PC-3 (cell line): ENCODE data around the gene ZFP36. TPM values are rescaled to one million over a fixed set of nuclear protein-coding genes. Genes with fewer than 3 reads are reported as not detected.

Source experiments
- ATAC-seq: fragments of 200-7000 bp; cut with Tn5 transposase; 2 replicates; pipeline ENCODE4 v1.9.1; 2020; ENCODE audit warnings: mild to moderate bottlenecking, moderate library complexity
- BruUV-seq: library from RNA; stranded (reverse); fragments of 400-500 nt; replicated peaks from 2 replicates; lab custom pipeline; 2021; lab: Mats Ljungman, UMichigan
- CTCF ChIA-PET: fragments of 300-600 bp; sonication (Branson Sonifier 250); formaldehyde crosslinking; loops from one replicate; lab custom pipeline; 2022; ENCODE audit warnings: antibody characterized with exemption; lab: Charles Lee
- POLR2A ChIA-PET: fragments of 300-600 bp; sonication (Branson Sonifier 250); formaldehyde crosslinking; loops from one replicate; lab custom pipeline; 2022; ENCODE audit warnings: antibody characterized with exemption; ENCODE audit not compliant: unreplicated experiment; lab: Charles Lee
- DNase-seq: peaks from one replicate; pipeline ENCODE4 v3.0.0-alpha.2; 2015
- H2AFZ ChIP-seq: fragments of 300-600 bp; sonication (generic); 2 replicates; pipeline ENCODE4 v1.6.0; 2016; ENCODE audit warnings: antibody characterized with exemption, low read length
- H3F3A ChIP-seq: fragments of 300-600 bp; sonication (generic); one replicate; pipeline ENCODE4 v1.6.0; 2017; ENCODE audit warnings: antibody characterized with exemption, low read length, control low read depth, mild to moderate bottlenecking; ENCODE audit not compliant: unreplicated experiment
- H3K27ac ChIP-seq: fragments of 300-600 bp; sonication (generic); 2 replicates; pipeline ENCODE4 v1.5.1; 2016; ENCODE audit warnings: mild to moderate bottlenecking, low read length
- H3K27me3 ChIP-seq: fragments of 300-600 bp; sonication (generic); 2 replicates; pipeline ENCODE4 v1.6.1; 2016; ENCODE audit warnings: low read length, mixed read lengths
- H3K36me3 ChIP-seq: fragments of 300-600 bp; sonication (generic); 2 replicates; pipeline ENCODE4 v1.6.1; 2016; ENCODE audit warnings: low read depth, mixed run types, low read length, mixed read lengths
- H3K4me1 ChIP-seq: fragments of 300-600 bp; sonication (generic); 2 replicates; pipeline ENCODE4 v1.5.1; 2016; ENCODE audit warnings: low read length; ENCODE audit not compliant: insufficient read depth
- H3K4me2 ChIP-seq: fragments of 300-600 bp; sonication (generic); 2 replicates; pipeline ENCODE4 v1.6.0; 2016; ENCODE audit warnings: low read length
- H3K4me3 ChIP-seq: fragments of 300-600 bp; sonication (generic); 2 replicates; pipeline ENCODE4 v1.5.1; 2016; ENCODE audit warnings: mild to moderate bottlenecking, low read length, mixed read lengths
- H3K79me2 ChIP-seq: fragments of 300-600 bp; sonication (generic); 2 replicates; pipeline ENCODE4 v1.6.1; 2017; ENCODE audit warnings: low read length, mixed read lengths
- H3K9ac ChIP-seq: fragments of 300-600 bp; sonication (generic); 2 replicates; pipeline ENCODE4 v1.6.0; 2016; ENCODE audit warnings: mild to moderate bottlenecking, low read length
- H3K9me2 ChIP-seq: fragments of 300-600 bp; sonication (generic); replicated peaks from 2 replicates; pipeline ENCODE4 v1.6.1; 2016; ENCODE audit warnings: mixed run types, low read length, mixed read lengths
- H3K9me3 ChIP-seq: fragments of 300-600 bp; sonication (generic); 2 replicates; pipeline ENCODE4 v1.6.1; 2016; ENCODE audit warnings: low read length, mixed read lengths
- H4K20me1 ChIP-seq: fragments of 300-600 bp; sonication (generic); 2 replicates; pipeline ENCODE4 v1.6.1; 2016; ENCODE audit warnings: low read length, mixed read lengths
- EZH2 ChIP-seq: fragments of 300-600 bp; sonication (generic); IDR thresholded peaks from one replicate; pipeline ENCODE4 v1.6.1; 2017; ENCODE audit warnings: antibody characterized with exemption, mild to moderate bottlenecking, low read length; ENCODE audit not compliant: unreplicated experiment
- EZH2phosphoT487 ChIP-seq: fragments of 300-600 bp; sonication (generic); IDR thresholded peaks from 2 replicates; pipeline ENCODE4 v1.6.1; 2018; ENCODE audit warnings: mild to moderate bottlenecking, antibody characterized with exemption, low read length, borderline replicate concordance
- intact Hi-C: fragments of 100-400 bp; cut with micrococcal nuclease; formaldehyde crosslinking; loops from 2 replicates; pipeline ENCODE4 v1.9.0; 2023
- total RNA-seq: library from RNA; depleted of rRNA; stranded (reverse); fragments of >200 nt; gene quantifications from 2 replicates; pipeline ENCODE4 v1.2.3, GENCODE V29; 2014
- TF ChIP-seq, protein P1 (sequence below): fragments of 300-600 bp; sonication (generic); conservative IDR thresholded peaks from 2 replicates; pipeline ENCODE4 v1.5.1; 2017; ENCODE audit warnings: antibody characterized with exemption, low read depth, mild to moderate bottlenecking, low read length

Gene ZFP36
- total RNA-seq, 1 experiment from 2014 or later, result 32.7 TPM

DNA sequence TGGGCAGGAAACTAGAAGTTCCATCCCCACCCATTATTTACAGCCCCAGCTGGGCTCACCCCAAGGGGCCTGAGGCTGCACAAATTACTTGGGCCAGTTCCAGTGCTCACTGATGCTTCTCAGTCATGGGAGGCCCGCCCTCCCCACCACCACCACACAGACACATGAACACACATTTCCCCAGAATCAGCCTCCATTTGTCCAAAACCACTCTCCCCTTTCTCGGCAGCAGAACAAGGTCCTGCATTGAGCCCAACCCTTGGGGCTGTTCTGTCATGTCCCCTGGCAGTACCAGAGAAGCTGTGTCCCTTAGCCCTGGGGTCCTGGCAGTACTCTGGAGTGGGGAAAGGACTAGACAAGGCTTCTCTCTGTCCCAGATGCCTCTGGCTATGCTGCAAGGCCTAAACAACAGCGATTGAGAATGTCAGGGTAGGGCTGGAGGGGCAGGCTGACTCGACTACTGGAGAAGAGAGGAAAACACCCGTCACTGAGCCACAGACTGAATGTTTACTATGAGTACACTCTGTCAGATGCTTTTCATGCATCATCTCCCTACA, 42.7 kb upstream of the ZFP36 start:
- Histone ChIP-seq H2AFZ (no peak overlapping the region), H3K4me3 (no peak overlapping the region), H3K79me2 (no peaks in the 10 kb centered on the region), H3K4me1 (0 out of 2 replicates have a peak, but pooled peaks cover 5% of the 10 kb centered on the region), H3K4me2 (no peak overlapping the region), H3K9me3 (no peaks in the 10 kb centered on the region), H4K20me1 (no peaks in the 10 kb centered on the region), H3K36me3 (no peaks in the 10 kb centered on the region; the same call in 1 of the 2 replicates), H3K9ac (no peak overlapping the region), H3K27ac (no peak overlapping the region), H3K27me3 (no peaks in the 10 kb centered on the region), H3K9me2 (no peaks in the 10 kb centered on the region), H3F3A (no peaks in the 10 kb centered on the region)
- no TSS peak for BruUV-seq
- DNase-seq, result no peak
- ChIA-PET POLR2A (no interaction called here), CTCF (no interaction called here)
- intact Hi-C loops, result no loop called here
- ATAC-seq, result no peak
- TF ChIP-seq EZH2, result no peak
- no peak for TF ChIP-seq EZH2phosphoT487
- TF ChIP-seq, protein P1, sequence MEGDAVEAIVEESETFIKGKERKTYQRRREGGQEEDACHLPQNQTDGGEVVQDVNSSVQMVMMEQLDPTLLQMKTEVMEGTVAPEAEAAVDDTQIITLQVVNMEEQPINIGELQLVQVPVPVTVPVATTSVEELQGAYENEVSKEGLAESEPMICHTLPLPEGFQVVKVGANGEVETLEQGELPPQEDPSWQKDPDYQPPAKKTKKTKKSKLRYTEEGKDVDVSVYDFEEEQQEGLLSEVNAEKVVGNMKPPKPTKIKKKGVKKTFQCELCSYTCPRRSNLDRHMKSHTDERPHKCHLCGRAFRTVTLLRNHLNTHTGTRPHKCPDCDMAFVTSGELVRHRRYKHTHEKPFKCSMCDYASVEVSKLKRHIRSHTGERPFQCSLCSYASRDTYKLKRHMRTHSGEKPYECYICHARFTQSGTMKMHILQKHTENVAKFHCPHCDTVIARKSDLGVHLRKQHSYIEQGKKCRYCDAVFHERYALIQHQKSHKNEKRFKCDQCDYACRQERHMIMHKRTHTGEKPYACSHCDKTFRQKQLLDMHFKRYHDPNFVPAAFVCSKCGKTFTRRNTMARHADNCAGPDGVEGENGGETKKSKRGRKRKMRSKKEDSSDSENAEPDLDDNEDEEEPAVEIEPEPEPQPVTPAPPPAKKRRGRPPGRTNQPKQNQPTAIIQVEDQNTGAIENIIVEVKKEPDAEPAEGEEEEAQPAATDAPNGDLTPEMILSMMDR, result no peak

DNA sequence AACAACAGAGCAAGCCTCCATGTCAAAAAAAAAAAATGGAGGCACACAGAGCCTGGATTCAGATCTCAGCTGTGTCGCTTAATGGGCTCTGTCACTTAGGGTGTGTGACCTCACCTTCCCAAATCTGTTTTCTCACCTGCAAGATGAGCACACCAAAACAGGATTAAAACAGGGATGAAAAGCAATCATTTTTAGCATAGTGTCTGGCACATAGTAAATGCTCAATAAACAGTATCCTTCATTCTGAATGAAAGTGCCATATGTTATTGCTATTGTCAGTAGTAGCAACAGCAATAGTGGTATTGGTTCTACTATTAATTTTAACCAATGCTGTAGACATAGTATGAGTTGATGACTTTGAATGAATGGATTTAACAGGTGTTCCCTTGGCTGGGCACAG, 41.1 kb upstream of the ZFP36 start:
- POLR2A ChIA-PET, result no interaction called here

DNA sequence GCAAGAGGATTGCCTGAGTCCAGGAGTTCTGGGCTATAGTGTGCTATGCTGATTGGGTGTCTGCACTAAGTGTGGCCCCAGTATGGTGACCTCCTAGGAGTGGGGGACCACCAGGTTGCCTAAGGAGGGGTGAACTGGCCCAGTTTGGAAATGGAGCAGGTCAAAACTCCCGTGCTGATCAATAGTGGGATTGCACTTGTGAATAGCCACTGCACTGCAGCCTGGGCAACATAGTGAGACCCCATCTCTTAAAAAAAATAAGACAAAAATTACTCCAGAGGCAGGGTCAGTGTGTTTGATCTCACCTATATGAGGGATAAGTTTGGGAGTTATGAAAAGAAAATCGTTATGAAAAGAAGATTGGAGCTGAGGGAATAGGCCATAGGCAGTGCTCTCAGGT, 37.4 kb upstream of the ZFP36 start:
- TF ChIP-seq, protein P1, result no peak
- TF ChIP-seq EZH2phosphoT487, result no peak
- TF ChIP-seq EZH2, result no peak
- Histone ChIP-seq H3K36me3 (no peaks in the 10 kb centered on the region; the same call in 1 of the 2 replicates), H3K9me3 (no peaks in the 10 kb centered on the region), H3K9ac (no peak overlapping the region), H2AFZ (no peak overlapping the region), H4K20me1 (no peaks in the 10 kb centered on the region), H3K9me2 (no peaks in the 10 kb centered on the region), H3F3A (no peaks in the 10 kb centered on the region), H3K27me3 (no peaks in the 10 kb centered on the region), H3K79me2 (no peaks in the 10 kb centered on the region), H3K4me3 (no peak overlapping the region), H3K27ac (no peak overlapping the region), H3K4me1 (no peaks in the 10 kb centered on the region), H3K4me2 (no peak overlapping the region)
- intact Hi-C loops, result no loop called here
- BruUV-seq, result no TSS peak
- no peak for DNase-seq
- POLR2A ChIA-PET, result no interaction called here
- CTCF ChIA-PET, result no interaction called here
- ATAC-seq, result no peak

More for the DNA sequence above, 41.1 kb upstream of the ZFP36 start:
- Histone ChIP-seq H3K27ac (no peak overlapping the region), H3K9me3 (no peaks in the 10 kb centered on the region), H3K4me1 (0 out of 2 replicates have a peak, but pooled peaks cover 5% of the 10 kb centered on the region), H3K9me2 (no peaks in the 10 kb centered on the region), H3K36me3 (no peaks in the 10 kb centered on the region; the same call in 1 of the 2 replicates), H3K79me2 (no peaks in the 10 kb centered on the region), H3K4me2 (no peak overlapping the region), H3K9ac (no peak overlapping the region), H3K4me3 (no peak overlapping the region), H2AFZ (no peak overlapping the region), H3F3A (no peaks in the 10 kb centered on the region), H4K20me1 (no peaks in the 10 kb centered on the region), H3K27me3 (no peaks in the 10 kb centered on the region)
- ATAC-seq (no peak), DNase-seq (no peak)
- intact Hi-C loops, result no loop called here
- TF ChIP-seq EZH2phosphoT487, result no peak
- no TSS peak for BruUV-seq
- CTCF ChIA-PET, result no interaction called here
